GM12874 (cell line): ENCODE measurements around the gene CCSER2.

Experiments used
- TF ChIP-seq, protein P1 (sequence below): IDR thresholded peaks from 2 replicates; pipeline ENCODE4 v1.5.1; 2011; ENCODE audit warnings: low read depth, mild to moderate bottlenecking, control low read depth, low read length, moderate library complexity; ENCODE audit not compliant: insufficient read depth

Gene CCSER2

GRCh38 chr10:84343831-84344230 lies 15.4 kb downstream of the CCSER2 start:
- TF ChIP-seq, protein P1, sequence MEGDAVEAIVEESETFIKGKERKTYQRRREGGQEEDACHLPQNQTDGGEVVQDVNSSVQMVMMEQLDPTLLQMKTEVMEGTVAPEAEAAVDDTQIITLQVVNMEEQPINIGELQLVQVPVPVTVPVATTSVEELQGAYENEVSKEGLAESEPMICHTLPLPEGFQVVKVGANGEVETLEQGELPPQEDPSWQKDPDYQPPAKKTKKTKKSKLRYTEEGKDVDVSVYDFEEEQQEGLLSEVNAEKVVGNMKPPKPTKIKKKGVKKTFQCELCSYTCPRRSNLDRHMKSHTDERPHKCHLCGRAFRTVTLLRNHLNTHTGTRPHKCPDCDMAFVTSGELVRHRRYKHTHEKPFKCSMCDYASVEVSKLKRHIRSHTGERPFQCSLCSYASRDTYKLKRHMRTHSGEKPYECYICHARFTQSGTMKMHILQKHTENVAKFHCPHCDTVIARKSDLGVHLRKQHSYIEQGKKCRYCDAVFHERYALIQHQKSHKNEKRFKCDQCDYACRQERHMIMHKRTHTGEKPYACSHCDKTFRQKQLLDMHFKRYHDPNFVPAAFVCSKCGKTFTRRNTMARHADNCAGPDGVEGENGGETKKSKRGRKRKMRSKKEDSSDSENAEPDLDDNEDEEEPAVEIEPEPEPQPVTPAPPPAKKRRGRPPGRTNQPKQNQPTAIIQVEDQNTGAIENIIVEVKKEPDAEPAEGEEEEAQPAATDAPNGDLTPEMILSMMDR, result no peak

- TF ChIP-seq, protein P1, result no peak
Observed at GRCh38 chr10:84344526-84344925, 16.1 kb downstream of the CCSER2 start.

DNA sequence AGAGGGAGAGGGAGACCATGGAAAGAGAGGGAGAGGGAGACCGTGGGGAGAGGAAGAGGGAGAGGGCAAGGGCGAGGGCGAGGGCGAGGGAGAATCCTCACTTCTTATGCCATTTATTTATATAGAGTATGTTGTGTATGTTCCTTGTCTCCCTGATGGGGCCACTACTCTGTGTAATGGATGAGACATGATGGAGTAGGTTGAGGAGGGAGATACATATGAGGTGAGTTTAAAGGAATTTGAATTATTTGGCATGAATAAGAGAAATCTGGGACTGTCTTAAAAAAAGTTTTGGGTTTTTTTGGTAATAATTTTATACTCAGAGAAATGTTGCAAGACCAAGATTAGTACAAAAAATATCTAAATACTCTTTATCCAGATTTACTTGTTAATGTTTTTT lies 20.1 kb downstream of the CCSER2 start:
- TF ChIP-seq, protein P1, result no peak

- TF ChIP-seq, protein P1, result no peak
Observed at GRCh38 chr10:84348860-84349259, 20.5 kb downstream of the CCSER2 start.

DNA sequence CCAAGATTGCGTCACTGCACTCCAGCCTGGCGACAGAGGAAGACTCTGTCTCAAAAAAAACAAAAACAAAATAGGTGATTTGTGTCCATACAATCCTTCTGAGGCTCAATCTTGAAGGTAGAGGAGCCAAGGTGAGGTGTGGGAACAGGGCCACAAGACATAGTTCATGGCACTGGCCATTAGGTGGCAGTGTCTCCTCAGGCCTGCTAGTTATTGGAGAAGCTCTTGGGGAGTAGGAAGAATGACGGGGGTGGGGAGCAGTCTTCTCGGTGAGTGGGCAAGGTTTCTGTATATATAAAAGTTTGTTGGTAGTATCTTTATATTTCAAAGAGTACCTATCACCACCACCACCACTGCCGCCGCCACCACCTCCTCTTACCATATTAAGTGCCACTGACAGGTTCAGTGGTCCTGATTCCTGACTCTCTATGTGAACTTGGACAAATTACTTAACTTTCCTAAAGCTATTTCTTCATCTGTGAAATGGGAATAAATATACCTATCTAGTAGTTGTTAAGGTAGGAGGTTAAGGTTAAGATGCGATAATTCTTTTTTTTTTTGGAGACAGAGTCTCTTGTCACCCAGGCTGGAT lies 24.0 kb downstream of the CCSER2 start:
- TF ChIP-seq, protein P1, result peak; percentile 86

GRCh38 chr10:84353052-84353803 lies 24.8 kb downstream of the CCSER2 start:
- TF ChIP-seq, protein P1, result no peak

- TF ChIP-seq, protein P1, result no peak
Observed at GRCh38 chr10:84354623-84355022, 26.2 kb downstream of the CCSER2 start.
